ENCODE measurements around the gene TNRC6C. TPM values are rescaled to one million over a fixed set of nuclear protein-coding genes. Genes with fewer than 3 reads are reported as not detected.

Gene TNRC6C
- polyA plus RNA-seq, 3 donors: 0.38 to 0.80 (median 0.46) TPM

DNA sequence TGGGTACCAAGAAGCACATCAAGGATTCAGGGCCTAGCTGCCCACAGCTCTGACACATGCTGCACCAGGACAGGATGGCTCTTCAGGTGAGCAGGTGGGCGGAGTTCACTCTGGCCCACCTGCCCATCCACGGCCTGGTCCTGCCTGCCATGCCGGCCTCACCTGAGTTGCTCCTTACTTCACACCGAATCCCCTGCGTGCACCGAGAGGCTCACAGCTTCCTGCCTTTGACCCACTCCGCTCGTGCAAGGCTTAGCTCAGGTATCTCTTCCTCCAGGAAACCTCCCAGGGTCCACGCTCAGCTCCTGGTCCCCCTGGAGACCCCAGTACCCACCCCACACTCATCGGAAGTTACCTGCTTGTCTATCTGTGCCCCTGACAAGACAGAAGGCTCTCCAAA is 21.6 kb upstream of the TNRC6C start:
- DNase-seq: no peak
- Mint-ChIP-seq H3K4me3 (no peak overlapping the region), H3K4me1 (peaks cover 3% of the 10 kb centered on the region), H3K27ac (peak overlapping the region in 1 of 7 donors; percentile 16), H3K9me3 (no peaks in the 10 kb centered on the region), H3K27me3 (ENCODE audit: low read depth in 3 of 3) (peaks cover 51 to 77% (median 54%) of the 10 kb centered on the region in 3 donors), H3K36me3 (no peaks in the 10 kb centered on the region)
- H4K20me1 ChIP-seq (ENCODE audit: insufficient read depth, low read length): no peaks in the 10 kb centered on the region
- H3K9ac ChIP-seq (ENCODE audit: insufficient read depth, low read length, poor library complexity, severe bottlenecking): no peak overlapping the region
- H3K36me3 ChIP-seq (replicated peaks in 1 of 2; ENCODE audit: control insufficient read depth in 1 of 2, insufficient read depth in 2 of 2, low read length in 2 of 2): no peaks in the 10 kb centered on the region
- no peaks in the 10 kb centered on the region for H3K9me3 ChIP-seq (replicated peaks in 1 of 2; ENCODE audit: control insufficient read depth in 1 of 2, insufficient read depth in 1 of 2, low read length in 2 of 2)
- WGBS (ENCODE audit: insufficient coverage): 90% methylated on average over 6 of the region's 10 CpGs
- no peak overlapping the region for H3K4me2 ChIP-seq (replicated peaks; ENCODE audit: extremely low read depth, low read length, poor library complexity, severe bottlenecking)
- no peaks in the 10 kb centered on the region for H3K4me1 ChIP-seq (ENCODE audit: control insufficient read depth in 1 of 2, insufficient read depth in 2 of 2, low read length in 2 of 2)
- H2AFZ ChIP-seq (ENCODE audit: insufficient read depth, low read depth, low read length, poor library complexity, severe bottlenecking): no peak overlapping the region
- no peak overlapping the region for H3K4me3 ChIP-seq (replicated peaks in 1 of 3; ENCODE audit: low read depth in 2 of 3, low read length in 3 of 3)
- peaks cover 2 to 41% of the 10 kb centered on the region in 2 donors for H3K27me3 ChIP-seq (ENCODE audit: control insufficient read depth in 2 of 2, insufficient read depth in 2 of 2, low read length in 2 of 2)
- H3K27ac ChIP-seq (ENCODE audit: low read depth in 1 of 2, low read length in 2 of 2): no peak overlapping the region
- TF ChIP-seq, protein P1, sequence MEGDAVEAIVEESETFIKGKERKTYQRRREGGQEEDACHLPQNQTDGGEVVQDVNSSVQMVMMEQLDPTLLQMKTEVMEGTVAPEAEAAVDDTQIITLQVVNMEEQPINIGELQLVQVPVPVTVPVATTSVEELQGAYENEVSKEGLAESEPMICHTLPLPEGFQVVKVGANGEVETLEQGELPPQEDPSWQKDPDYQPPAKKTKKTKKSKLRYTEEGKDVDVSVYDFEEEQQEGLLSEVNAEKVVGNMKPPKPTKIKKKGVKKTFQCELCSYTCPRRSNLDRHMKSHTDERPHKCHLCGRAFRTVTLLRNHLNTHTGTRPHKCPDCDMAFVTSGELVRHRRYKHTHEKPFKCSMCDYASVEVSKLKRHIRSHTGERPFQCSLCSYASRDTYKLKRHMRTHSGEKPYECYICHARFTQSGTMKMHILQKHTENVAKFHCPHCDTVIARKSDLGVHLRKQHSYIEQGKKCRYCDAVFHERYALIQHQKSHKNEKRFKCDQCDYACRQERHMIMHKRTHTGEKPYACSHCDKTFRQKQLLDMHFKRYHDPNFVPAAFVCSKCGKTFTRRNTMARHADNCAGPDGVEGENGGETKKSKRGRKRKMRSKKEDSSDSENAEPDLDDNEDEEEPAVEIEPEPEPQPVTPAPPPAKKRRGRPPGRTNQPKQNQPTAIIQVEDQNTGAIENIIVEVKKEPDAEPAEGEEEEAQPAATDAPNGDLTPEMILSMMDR (IDR thresholded peaks at IDR 0.05): no peak
- H3K79me2 ChIP-seq (ENCODE audit: insufficient read depth, low read length): no peaks in the 10 kb centered on the region
- intact Hi-C loops (cut with micrococcal nuclease): no loop called here

DNA sequence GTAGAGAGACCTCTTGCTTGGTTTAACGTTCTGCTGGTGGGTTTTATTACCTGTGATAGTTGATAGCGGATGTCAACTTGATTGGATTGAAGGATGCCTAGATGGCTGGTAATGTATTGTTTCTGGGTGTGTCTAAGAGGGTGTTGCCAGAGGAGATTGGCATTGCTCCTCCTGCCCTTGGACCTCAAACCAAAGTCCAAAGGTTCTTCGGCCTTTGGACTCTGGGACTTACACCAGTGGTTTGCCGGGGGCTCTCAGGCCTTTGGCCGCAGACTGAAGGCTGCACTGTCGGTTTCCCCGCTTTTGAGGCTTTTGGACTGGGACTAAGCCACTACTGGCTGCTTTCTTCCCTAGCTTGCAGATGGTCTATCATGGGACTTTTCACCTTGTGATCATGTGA is 17.5 kb upstream of the TNRC6C start:
- no peaks in the 10 kb centered on the region for H3K9me3 ChIP-seq (replicated peaks in 1 of 2; ENCODE audit: control insufficient read depth in 1 of 2, insufficient read depth in 1 of 2, low read length in 2 of 2)
- H3K36me3 Mint-ChIP-seq: no peaks in the 10 kb centered on the region
- H3K9ac ChIP-seq (ENCODE audit: insufficient read depth, low read length, poor library complexity, severe bottlenecking): no peak overlapping the region
- H3K27ac Mint-ChIP-seq: no peak overlapping the region
- H3K36me3 ChIP-seq (replicated peaks in 1 of 2; ENCODE audit: control insufficient read depth in 1 of 2, insufficient read depth in 2 of 2, low read length in 2 of 2): no peaks in the 10 kb centered on the region
- TF ChIP-seq, protein P1 (IDR thresholded peaks at IDR 0.05): no peak
- intact Hi-C loops (cut with micrococcal nuclease): no loop called here
- no peak overlapping the region for H3K4me2 ChIP-seq (replicated peaks; ENCODE audit: extremely low read depth, low read length, poor library complexity, severe bottlenecking)
- peaks cover 44 to 68% (median 51%) of the 10 kb centered on the region in 3 donors for H3K27me3 Mint-ChIP-seq (ENCODE audit: low read depth in 3 of 3)
- no peaks in the 10 kb centered on the region for H4K20me1 ChIP-seq (ENCODE audit: insufficient read depth, low read length)
- no peaks in the 10 kb centered on the region for H3K79me2 ChIP-seq (ENCODE audit: insufficient read depth, low read length)
- no peaks in the 10 kb centered on the region for H3K4me1 ChIP-seq (ENCODE audit: control insufficient read depth in 1 of 2, insufficient read depth in 2 of 2, low read length in 2 of 2)
- H3K27me3 ChIP-seq (ENCODE audit: control insufficient read depth in 2 of 2, insufficient read depth in 2 of 2, low read length in 2 of 2): peaks cover 7 to 27% of the 10 kb centered on the region in 2 donors
- H3K27ac ChIP-seq (ENCODE audit: low read depth in 1 of 2, low read length in 2 of 2): no peak overlapping the region
- no peak for DNase-seq
- peak overlapping the region in 1 of 2 donors; percentile 53 for H3K4me3 Mint-ChIP-seq
- WGBS (ENCODE audit: insufficient coverage): 97% methylated on average over 7 of the region's 7 CpGs
- no peak overlapping the region for H3K4me3 ChIP-seq (replicated peaks in 1 of 3; ENCODE audit: low read depth in 2 of 3, low read length in 3 of 3)
- no peaks in the 10 kb centered on the region for H3K4me1 Mint-ChIP-seq
- peaks cover 0 to 3% (median 0%) of the 10 kb centered on the region in 7 donors for H3K9me3 Mint-ChIP-seq
- H2AFZ ChIP-seq (ENCODE audit: insufficient read depth, low read depth, low read length, poor library complexity, severe bottlenecking): no peak overlapping the region

Measured in CD14-positive monocyte (primary cell).